Suprapubic skin (tissue), 4 donors: ENCODE data around the gene CCNJL.

ENCODE experiments used
- CTCF ChIP-seq, 2 donors: fragments of 200-600 bp in 1 of 2; fragments of 450-650 bp in 1 of 2; sonication (generic) in 1 of 2; IDR thresholded peaks; one replicate each; pipeline ENCODE4 v1.5.1; 2016 to 2019; ENCODE audit warnings: antibody characterized with exemption in 2 of 2, mild to moderate bottlenecking in 1 of 2, moderate library complexity in 1 of 2
- EP300 ChIP-seq: sonication (generic); formaldehyde crosslinking; IDR thresholded peaks from one replicate; pipeline ENCODE4 v1.6.1; 2017; ENCODE audit warnings: antibody characterized with exemption
- POLR2A ChIP-seq, 2 donors: fragments of 450-650 bp; IDR thresholded peaks; one replicate each; pipeline ENCODE4 v1.6.1; 2017; ENCODE audit warnings: antibody characterized with exemption in 2 of 2, mild to moderate bottlenecking in 2 of 2, moderate library complexity in 2 of 2
- POLR2AphosphoS5 ChIP-seq, 3 donors: sonication (generic); formaldehyde crosslinking; IDR thresholded peaks; one replicate each; pipeline ENCODE4 v1.6.1; 2017; ENCODE audit warnings: antibody characterized with exemption in 3 of 3

- TF ChIP-seq CTCF (IDR thresholded peaks at IDR 0.05) (no peak), POLR2A (IDR thresholded peaks at IDR 0.05) (no peak), POLR2AphosphoS5 (IDR thresholded peaks at IDR 0.05) (no peak), EP300 (no peak)
Observed at GRCh38 chr5:160359242-160359641, 46.9 kb upstream of the CCNJL start.
